ENCODE measurements around the gene PSMA7. TPM values are rescaled to one million over a fixed set of nuclear protein-coding genes. Genes with fewer than 3 reads are reported as not detected.

Gene PSMA7
- polyA plus RNA-seq, 1 of the 3 experiments (the other 2 are of a cell fraction), result 801 TPM

DNA sequence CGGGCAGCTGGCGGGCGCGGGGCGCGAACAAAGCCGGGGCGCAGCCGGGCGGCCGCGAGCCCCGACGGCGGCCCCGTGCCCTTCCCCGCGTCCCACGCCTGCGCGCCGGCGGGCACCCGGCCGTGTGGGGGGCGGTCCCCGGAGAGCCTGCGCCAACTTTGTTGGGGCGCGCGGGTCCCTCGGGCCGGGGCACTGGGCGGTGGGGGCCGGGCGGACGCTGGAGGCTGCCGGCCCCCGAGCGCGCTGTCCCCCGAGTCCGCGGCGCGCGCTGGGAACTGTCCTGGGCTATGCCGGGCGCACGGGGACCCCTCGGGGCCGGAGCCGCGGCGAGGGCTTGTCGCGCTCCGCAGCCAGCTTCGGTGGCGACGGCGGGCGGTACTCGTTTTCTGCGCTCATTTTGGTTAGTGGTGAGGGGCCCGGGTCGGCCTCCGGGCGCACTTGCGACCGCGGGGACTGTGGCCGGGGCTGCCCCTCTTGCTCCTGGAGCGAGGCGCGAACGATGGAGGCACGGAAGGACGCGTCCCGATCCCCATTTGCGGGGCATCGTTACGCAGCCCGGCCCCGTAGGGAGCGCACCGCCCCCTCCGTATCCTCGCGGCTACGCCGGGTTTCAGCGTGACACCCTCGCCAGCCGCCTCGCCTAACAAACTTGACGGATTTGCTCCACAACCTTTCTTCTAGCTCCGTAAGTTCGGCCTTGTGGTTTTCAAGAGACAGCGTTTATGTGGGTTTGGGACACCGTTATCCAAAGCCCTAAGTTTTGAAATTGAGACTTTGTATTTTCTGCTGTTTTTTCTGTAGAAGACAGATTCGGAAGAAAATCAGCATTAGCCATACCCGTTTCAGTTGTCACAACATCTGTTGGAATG lies 997 bp upstream of the PSMA7 start:
- H3K36me3 ChIP-seq (replicated peaks in 1 of 2; ENCODE audit: control insufficient read depth in 1 of 2, insufficient read depth in 2 of 2, low read length in 1 of 2), result peaks cover 14 to 16% of the 10 kb centered on the region in 2 experiments
- DNase-seq, result peak; percentile 85
- peaks cover 86% of the 10 kb centered on the region for H3K79me2 ChIP-seq (ENCODE audit: insufficient read depth)
- H3K4me3 ChIP-seq (ENCODE audit: low read depth in 2 of 2, low read length in 1 of 2), result peak overlapping the region; percentile 53 to 92
- H3K27ac ChIP-seq (ENCODE audit: low read depth in 2 of 2, low read length in 1 of 2), result peak overlapping the region; percentile 32 to 96; a peak in 3 of 4 replicates
- no peaks in the 10 kb centered on the region for H3F3A ChIP-seq (replicated peaks; ENCODE audit: insufficient read depth)
- peak; percentile 86 for TF ChIP-seq MAX (IDR thresholded peaks at IDR 0.05; ENCODE audit: low read depth)
- peak; percentile 16; the same call in 1 of the 2 replicates for TF ChIP-seq SIN3A (IDR thresholded peaks at IDR 0.05; ENCODE audit: borderline replicate concordance, low read depth, low read length)
- TF ChIP-seq NFIC (IDR thresholded peaks at IDR 0.05; ENCODE audit: borderline replicate concordance), result no peak
- TF ChIP-seq FOXM1 (IDR thresholded peaks at IDR 0.05; ENCODE audit: low read depth), result no peak
- no peak for TF ChIP-seq NRF1 (IDR thresholded peaks at IDR 0.05; ENCODE audit: low read depth, low read length)
- TF ChIP-seq FOXJ3 (CRISPR knock-in tag; IDR thresholded peaks at IDR 0.05), result no peak
- peak; percentile 84 for TF ChIP-seq MXI1 (IDR thresholded peaks at IDR 0.05; ENCODE audit: low read depth, low read length)
- no peaks in the 10 kb centered on the region for H3K9me3 ChIP-seq
- H4K20me1 ChIP-seq (ENCODE audit: insufficient read depth), result peaks cover 82% of the 10 kb centered on the region
- peaks cover 5 to 27% of the 10 kb centered on the region in 2 experiments; a peak in 3 of 4 replicates for H3K4me1 ChIP-seq (ENCODE audit: control insufficient read depth in 1 of 2, insufficient read depth in 2 of 2, low read depth in 1 of 2, low read length in 1 of 2)
- peak overlapping the region; percentile 69; the same call in 1 of the 2 replicates for H3K9ac ChIP-seq
- no peaks in the 10 kb centered on the region for H3K9me2 ChIP-seq
- no peak overlapping the region; the same call in 1 of the 2 replicates for H2AFZ ChIP-seq (ENCODE audit: low read depth)
- WGBS (ENCODE audit: low lambda C conversion rate), result 3% methylated on average over 19 of the region's 104 CpGs
- ChIA-PET CTCF (interaction anchor here (0.7 to 4.7 kb wide), 8 partner anchors 8 to 134 kb away, joined by 3 to 23 read pairs (median 3); no protein-coding TSS in a partner anchor), POLR2A (interaction anchor here (0.6 to 1.6 kb wide), 3 partner anchors 23 to 133 kb away, joined by 3 to 4 read pairs (median 3); no protein-coding TSS in a partner anchor)
- H3K4me2 ChIP-seq, result peak overlapping the region; percentile 71
- no peaks in the 10 kb centered on the region for H3K27me3 ChIP-seq (ENCODE audit: insufficient read depth)

GRCh38 chr20:62142252-62143080 lies 728 bp downstream of the PSMA7 start:
- peaks cover 9% of the 10 kb centered on the region for H3F3A ChIP-seq (replicated peaks; ENCODE audit: insufficient read depth)
- peak overlapping the region; percentile 91 for H3K9ac ChIP-seq
- no peaks in the 10 kb centered on the region for H3K27me3 ChIP-seq (ENCODE audit: insufficient read depth)
- H3K36me3 ChIP-seq (replicated peaks in 1 of 2; ENCODE audit: control insufficient read depth in 1 of 2, insufficient read depth in 2 of 2, low read length in 1 of 2), result peaks cover 30 to 31% of the 10 kb centered on the region in 2 experiments
- DNase-seq, result peak; percentile 71
- H3K79me2 ChIP-seq (ENCODE audit: insufficient read depth), result peaks cover 85% of the 10 kb centered on the region
- H3K4me1 ChIP-seq (ENCODE audit: control insufficient read depth in 1 of 2, insufficient read depth in 2 of 2, low read depth in 1 of 2, low read length in 1 of 2), result peaks cover 5 to 27% of the 10 kb centered on the region in 2 experiments; a peak in 3 of 4 replicates
- peak overlapping the region; percentile 99 for H3K4me2 ChIP-seq
- ChIA-PET CTCF (interaction anchor here (0.8 to 11.1 kb wide), 8 partner anchors 8 to 132 kb away, joined by 3 to 130 read pairs (median 5); no protein-coding TSS in a partner anchor), POLR2A (interaction anchor here (0.6 to 2.4 kb wide), 4 partner anchors 21 to 76 kb away, joined by 3 to 8 read pairs (median 4); partner anchors contain the start of gene TAF4)
- H2AFZ ChIP-seq (ENCODE audit: low read depth), result no peak overlapping the region
- WGBS (ENCODE audit: low lambda C conversion rate), result 2% methylated on average over 8 of the region's 71 CpGs
- no peaks in the 10 kb centered on the region for H3K9me2 ChIP-seq
- H4K20me1 ChIP-seq (ENCODE audit: insufficient read depth), result peaks cover 81% of the 10 kb centered on the region
- no peak for TF ChIP-seq EZH2phosphoT487 (IDR thresholded peaks at IDR 0.05; ENCODE audit: borderline replicate concordance, low read depth)
- TF ChIP-seq YY1 (IDR thresholded peaks at IDR 0.05; ENCODE audit: low read depth), result peak; percentile 54; the same call in 1 of the 2 replicates
- no peak for TF ChIP-seq NFIC (IDR thresholded peaks at IDR 0.05; ENCODE audit: borderline replicate concordance)
- TF ChIP-seq FOXJ3 (CRISPR knock-in tag; IDR thresholded peaks at IDR 0.05), result no peak
- no peak for TF ChIP-seq RFX5 (IDR thresholded peaks at IDR 0.05; ENCODE audit: low read length)
- no peaks in the 10 kb centered on the region for H3K9me3 ChIP-seq
- H3K27ac ChIP-seq (ENCODE audit: low read depth in 2 of 2, low read length in 1 of 2), result peak overlapping the region; percentile 34 to 96; a peak in 3 of 4 replicates
- peak overlapping the region; percentile 88 to 92 for H3K4me3 ChIP-seq (ENCODE audit: low read depth in 2 of 2, low read length in 1 of 2)
